Calu3 (cell line): ENCODE measurements around the gene GRIN3A. TPM values are rescaled to one million over a fixed set of nuclear protein-coding genes. Genes with fewer than 3 reads are reported as not detected.

ENCODE experiments used
- BruUV-seq: library from RNA; stranded (reverse); fragments of 400-500 nt; replicated peaks from 2 replicates; lab custom pipeline; 2021; lab: Mats Ljungman, UMichigan
- CTCF ChIA-PET: fragments of 300-600 bp; sonication (Branson Sonifier 250); formaldehyde crosslinking; loops from one replicate; lab custom pipeline; 2022; ENCODE audit warnings: antibody characterized with exemption; lab: Charles Lee
- DNase-seq: peaks from one replicate; pipeline ENCODE4 v3.0.0; 2022
- H3K27ac Mint-ChIP-seq: one replicate; pipeline ENCODE4 v1.8.0; 2022; ENCODE audit warnings: mixed read lengths; ENCODE audit not compliant: unreplicated experiment
- H3K27me3 Mint-ChIP-seq: one replicate; pipeline ENCODE4 v1.8.0; 2022; ENCODE audit warnings: mixed read lengths; ENCODE audit not compliant: unreplicated experiment
- H3K36me3 Mint-ChIP-seq: one replicate; pipeline ENCODE4 v1.8.0; 2022; ENCODE audit warnings: mild to moderate bottlenecking, moderate library complexity, mixed read lengths; ENCODE audit not compliant: insufficient read depth, unreplicated experiment
- H3K4me1 Mint-ChIP-seq: one replicate; pipeline ENCODE4 v1.8.0; 2022; ENCODE audit warnings: mild to moderate bottlenecking, low read depth, mixed read lengths; ENCODE audit not compliant: unreplicated experiment
- H3K4me3 Mint-ChIP-seq: one replicate; pipeline ENCODE4 v1.8.0; 2022; ENCODE audit warnings: mild to moderate bottlenecking, low read depth, moderate library complexity, mixed read lengths; ENCODE audit not compliant: unreplicated experiment
- H3K9me3 Mint-ChIP-seq: one replicate; pipeline ENCODE4 v1.8.0; 2022; ENCODE audit warnings: low read depth, mixed read lengths; ENCODE audit not compliant: unreplicated experiment
- CTCF ChIP-seq: fragments of 200-600 bp; IDR thresholded peaks from one replicate; pipeline ENCODE4 v1.8.0; 2022; ENCODE audit warnings: antibody characterized with exemption; ENCODE audit not compliant: unreplicated experiment
- intact Hi-C: fragments of 100-400 bp; cut with micrococcal nuclease; formaldehyde crosslinking; loops from one replicate; pipeline ENCODE4 v1.10.0; 2022; ENCODE audit not compliant: unreplicated experiment
- total RNA-seq: library from RNA; stranded (reverse); gene quantifications from 2 replicates; pipeline ENCODE4 v1.2.3, GENCODE V29; 2022

GRIN3A gene
- total RNA-seq, 1 experiment from 2014 or later: not detected

DNA sequence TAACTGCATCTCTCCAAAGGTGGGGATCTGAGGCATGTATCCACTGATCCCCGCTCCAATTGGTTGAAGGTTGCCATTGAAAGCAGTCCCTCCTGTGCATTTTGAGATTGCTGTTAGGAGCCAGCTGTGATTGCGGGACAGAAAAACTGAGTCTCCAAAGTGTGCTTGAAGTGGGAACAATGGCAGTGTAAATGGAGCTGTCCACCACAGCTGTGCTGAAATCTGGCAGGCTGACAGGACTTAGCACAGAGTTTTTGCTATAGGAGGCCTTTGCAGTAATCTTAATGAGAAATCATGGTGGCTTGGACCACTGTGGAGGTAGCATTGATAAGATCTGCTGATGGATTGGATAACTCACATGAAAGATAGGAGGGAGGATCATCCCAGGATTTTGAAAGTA, 201.5 kb downstream of the GRIN3A start:
- no peak overlapping the region for H3K4me3 Mint-ChIP-seq
- BruUV-seq: no TSS peak
- no peaks in the 10 kb centered on the region for H3K9me3 Mint-ChIP-seq
- H3K36me3 Mint-ChIP-seq: peaks cover 15% of the 10 kb centered on the region
- intact Hi-C loops: no loop called here
- no peak for TF ChIP-seq CTCF
- CTCF ChIA-PET: no interaction called here
- no peak overlapping the region for H3K27ac Mint-ChIP-seq
- no peaks in the 10 kb centered on the region for H3K4me1 Mint-ChIP-seq
- no peak for DNase-seq
- no peaks in the 10 kb centered on the region for H3K27me3 Mint-ChIP-seq

GRCh38 chr9:101536351-101536750, 202.1 kb downstream of the GRIN3A start:
- no peaks in the 10 kb centered on the region for H3K27me3 Mint-ChIP-seq
- CTCF ChIA-PET: no interaction called here
- intact Hi-C loops: no loop called here
- DNase-seq: no peak
- no peaks in the 10 kb centered on the region for H3K9me3 Mint-ChIP-seq
- no peaks in the 10 kb centered on the region for H3K4me1 Mint-ChIP-seq
- no peak overlapping the region for H3K27ac Mint-ChIP-seq
- no TSS peak for BruUV-seq
- H3K36me3 Mint-ChIP-seq: peaks cover 15% of the 10 kb centered on the region
- no peak overlapping the region for H3K4me3 Mint-ChIP-seq
- no peak for TF ChIP-seq CTCF

DNA sequence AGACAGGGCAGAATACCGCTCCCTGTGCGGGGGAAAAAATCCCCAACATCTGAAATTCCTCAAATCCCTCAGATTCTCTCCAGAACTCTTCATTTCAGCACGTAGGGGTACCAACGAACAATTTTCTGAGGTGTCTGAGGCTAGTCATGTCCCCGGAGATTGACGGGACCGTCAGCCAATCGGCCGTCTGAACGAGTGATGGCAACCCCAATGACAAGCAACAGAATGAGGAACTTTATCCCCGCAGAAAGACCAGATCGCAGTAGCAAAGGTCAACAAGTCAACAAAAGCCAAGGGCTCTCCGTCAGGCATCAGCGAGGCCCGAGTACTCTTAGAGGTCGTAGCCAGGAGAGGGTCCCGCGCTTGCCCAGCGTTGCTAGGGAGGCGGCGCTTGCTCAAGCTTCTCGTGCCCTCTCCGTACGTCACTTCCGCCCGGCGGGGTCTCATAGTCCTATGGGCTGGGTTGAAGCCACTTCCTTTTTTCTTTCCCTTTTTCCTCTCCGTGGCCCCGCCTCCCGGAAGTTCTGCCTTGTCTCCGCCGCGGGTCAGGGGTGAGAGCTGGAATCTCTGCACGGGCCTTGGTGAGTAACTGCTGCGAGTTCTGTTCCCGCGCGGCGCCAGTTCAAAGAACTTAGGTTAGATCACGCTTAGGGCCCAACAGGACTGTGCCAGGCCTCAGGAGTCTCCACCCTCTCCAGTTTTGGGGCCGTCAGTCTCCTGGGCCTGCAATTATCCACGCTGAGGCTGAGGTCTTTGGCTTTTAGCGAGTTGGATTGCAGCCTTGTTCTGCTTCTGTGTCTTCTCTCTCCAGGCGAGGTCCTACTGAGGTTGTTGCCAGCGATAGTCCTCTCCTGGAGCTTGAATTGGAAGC, 204.9 kb downstream of the GRIN3A start, which contains the start of gene RNF20:
Gene RNF20 (plus strand): TSS at position 520 of the 871 bp plus-strand sequence. CDS start 1,571 bp downstream, outside the sequence.
- no TSS peak for BruUV-seq
- CTCF ChIA-PET: interaction anchor here (0.6 to 2.0 kb wide), 6 partner anchors 46 to 1178 kb away, joined by 3 to 10 read pairs (median 3); a partner anchor contains a TSS
- Mint-ChIP-seq H3K36me3 (peaks cover 15% of the 10 kb centered on the region), H3K4me3 (peak within 1 kb of the TSS; percentile 75), H3K27me3 (no peaks in the 10 kb centered on the region), H3K4me1 (no peaks in the 10 kb centered on the region), H3K9me3 (no peaks in the 10 kb centered on the region), H3K27ac (peak within 1 kb of the TSS; percentile 98)
- intact Hi-C loops: loop anchor here (5.0 kb wide), 1 partner anchor 146 kb away; the partner anchor contains the start of gene BAAT
- peak; percentile 95 for DNase-seq
- no peak for TF ChIP-seq CTCF

GRCh38 chr9:101530076-101530711, 208.3 kb downstream of the GRIN3A start:
- Mint-ChIP-seq H3K9me3 (no peaks in the 10 kb centered on the region), H3K36me3 (peaks cover 15% of the 10 kb centered on the region), H3K27me3 (no peaks in the 10 kb centered on the region), H3K4me1 (no peaks in the 10 kb centered on the region), H3K4me3 (no peak overlapping the region), H3K27ac (no peak overlapping the region)
- intact Hi-C loops: loop anchor here (1.0 to 5.0 kb wide), 3 partner anchors 71 to 411 kb away; partner anchors contain the start of gene BAAT
- BruUV-seq: no TSS peak
- peak; percentile 66 for TF ChIP-seq CTCF
- CTCF ChIA-PET: interaction anchor here (1.0 to 2.1 kb wide), 3 partner anchors 68 to 81 kb away, joined by 5 to 22 read pairs (median 8); no protein-coding TSS in a partner anchor
- DNase-seq: peak; percentile 69
